Type B pancreatic cell (in vitro differentiated cells): ENCODE measurements around the gene C2orf68. TPM values are rescaled to one million over a fixed set of nuclear protein-coding genes. Genes with fewer than 3 reads are reported as not detected.
"Not testable (repeated sequence)": the region's sequence is repeated elsewhere in the genome, so short reads cannot be mapped to it uniquely, and the experiment has no call there.

Experiments
- DNase-seq: peaks from one replicate; pipeline ENCODE4 v3.0.0; 2021; ENCODE audit warnings: mixed read lengths; ENCODE audit not compliant: unreplicated experiment; ENCODE audit errors: extremely low spot score
- H3K27ac Mint-ChIP-seq: 2 replicates; pipeline ENCODE4 v1.8.0; 2021; ENCODE audit warnings: mild to moderate bottlenecking, mixed read lengths
- H3K27me3 Mint-ChIP-seq: 2 replicates; pipeline ENCODE4 v1.8.0; 2021; ENCODE audit warnings: mixed read lengths
- H3K36me3 Mint-ChIP-seq: 2 replicates; pipeline ENCODE4 v1.8.0; 2021; ENCODE audit warnings: mixed read lengths
- H3K4me1 Mint-ChIP-seq: one replicate; pipeline ENCODE4 v1.8.0; 2021; ENCODE audit warnings: mixed read lengths; ENCODE audit not compliant: unreplicated experiment
- H3K4me3 Mint-ChIP-seq: 2 replicates; pipeline ENCODE4 v1.8.0; 2021; ENCODE audit warnings: mild to moderate bottlenecking, mixed read lengths
- H3K9me3 Mint-ChIP-seq: 2 replicates; pipeline ENCODE4 v1.8.0; 2021; ENCODE audit warnings: mixed read lengths
- CTCF ChIP-seq: fragments of 200-600 bp; sonication (generic); conservative IDR thresholded peaks from 2 replicates; pipeline ENCODE4 v1.5.0; 2021; ENCODE audit warnings: antibody characterized with exemption, mild to moderate bottlenecking
- total RNA-seq: library from RNA; stranded (reverse); gene quantifications from 2 replicates; pipeline ENCODE4 v1.2.1, GENCODE V29; 2021; ENCODE audit warnings: low replicate concordance

The C2orf68 gene
- total RNA-seq, 1 donor from 2014 or later: 66.6 TPM

- DNase-seq: no peak
- Mint-ChIP-seq H3K4me1 (peaks cover 4% of the 10 kb centered on the region), H3K9me3 (no peaks in the 10 kb centered on the region), H3K36me3 (peaks cover 25% of the 10 kb centered on the region), H3K27me3 (no peaks in the 10 kb centered on the region), H3K27ac (no peak overlapping the region), H3K4me3 (no peak overlapping the region)
- no peak for TF ChIP-seq CTCF
Observed at GRCh38 chr2:85623991-85624390, 12.1 kb upstream of the C2orf68 start.

GRCh38 chr2:85621338-85621737 is 9.5 kb upstream of the C2orf68 start:
- H3K27ac Mint-ChIP-seq: no peak overlapping the region
- peaks cover 11% of the 10 kb centered on the region for H3K4me1 Mint-ChIP-seq
- H3K4me3 Mint-ChIP-seq: no peak overlapping the region
- no peak for TF ChIP-seq CTCF
- no peaks in the 10 kb centered on the region for H3K27me3 Mint-ChIP-seq
- no peak for DNase-seq
- H3K36me3 Mint-ChIP-seq: peaks cover 27% of the 10 kb centered on the region
- no peaks in the 10 kb centered on the region for H3K9me3 Mint-ChIP-seq

- H3K36me3 Mint-ChIP-seq: peaks cover 20% of the 10 kb centered on the region
- H3K4me3 Mint-ChIP-seq: peak overlapping the region; percentile 59
Observed at GRCh38 chr2:85619617-85620016, 7.8 kb upstream of the C2orf68 start.

GRCh38 chr2:85617723-85618122 is 5.9 kb upstream of the C2orf68 start:
- Mint-ChIP-seq H3K27ac (peak overlapping the region; percentile 75), H3K4me3 (peak overlapping the region; percentile 96), H3K4me1 (peaks cover 11% of the 10 kb centered on the region), H3K36me3 (peaks cover 12% of the 10 kb centered on the region)
- not testable (repeated sequence) for H3K27me3 Mint-ChIP-seq, DNase-seq, H3K9me3 Mint-ChIP-seq

More at GRCh38 chr2:85619617-85620016, 7.8 kb upstream of the C2orf68 start:
- Mint-ChIP-seq H3K4me1 (peaks cover 11% of the 10 kb centered on the region), H3K27ac (peak overlapping the region; percentile 61), H3K27me3 (no peaks in the 10 kb centered on the region), H3K9me3 (no peaks in the 10 kb centered on the region)
- no peak for DNase-seq
- TF ChIP-seq CTCF: no peak

- Mint-ChIP-seq H3K4me1 (peaks cover 11% of the 10 kb centered on the region), H3K9me3 (no peaks in the 10 kb centered on the region), H3K27ac (no peak overlapping the region), H3K36me3 (peaks cover 6% of the 10 kb centered on the region), H3K4me3 (no peak overlapping the region), H3K27me3 (no peaks in the 10 kb centered on the region)
- TF ChIP-seq CTCF: no peak
- DNase-seq: no peak
Observed at GRCh38 chr2:85615413-85615728, 3.5 kb upstream of the C2orf68 start.

GRCh38 chr2:85614757-85615156 is 2.9 kb upstream of the C2orf68 start:
- Mint-ChIP-seq H3K4me3 (peak overlapping the region; percentile 67), H3K4me1 (peaks cover 11% of the 10 kb centered on the region)
- H3K36me3 Mint-ChIP-seq, H3K27ac Mint-ChIP-seq, H3K9me3 Mint-ChIP-seq, DNase-seq, H3K27me3 Mint-ChIP-seq: not testable (repeated sequence)
